IMR-90 (cell line): ENCODE results near the gene AMPD3.

Experiments
- CTCF ChIP-seq: conservative IDR thresholded peaks from 2 replicates; pipeline ENCODE4 v1.5.1; 2012; ENCODE audit warnings: mild to moderate bottlenecking, low read depth, low read length, improper control_type of control experiment
- ELK1 ChIP-seq: fragments of 150-350 bp; IDR thresholded peaks from 2 replicates; pipeline ENCODE4 v1.6.1; 2016; ENCODE audit warnings: low read depth, mild to moderate bottlenecking, low read length, moderate library complexity, borderline replicate concordance
- MXI1 ChIP-seq: IDR thresholded peaks from 2 replicates; pipeline ENCODE4 v1.6.1; 2012; ENCODE audit warnings: low read depth, mild to moderate bottlenecking, low read length, moderate library complexity, borderline replicate concordance
- POLR2A ChIP-seq: IDR thresholded peaks from 2 replicates; pipeline ENCODE4 v1.6.1; 2012; ENCODE audit warnings: mild to moderate bottlenecking, low read depth, low read length
- RCOR1 ChIP-seq: IDR thresholded peaks from 2 replicates; pipeline ENCODE4 v1.6.1; 2012; ENCODE audit warnings: mild to moderate bottlenecking, low read length, improper control_type of control experiment; ENCODE audit not compliant: insufficient replicate concordance
- RFX5 ChIP-seq: IDR thresholded peaks from 2 replicates; pipeline ENCODE4 v1.8.0; 2012; ENCODE audit warnings: low read depth, mild to moderate bottlenecking, low read length, moderate library complexity
- SMC3 ChIP-seq: fragments of 150-350 bp; IDR thresholded peaks from 2 replicates; pipeline ENCODE4 v1.6.1; 2016; ENCODE audit warnings: low read depth, mild to moderate bottlenecking, antibody characterized with exemption, low read length, moderate library complexity
- USF2 ChIP-seq: fragments of 150-350 bp; IDR thresholded peaks from 2 replicates; pipeline ENCODE4 v1.6.1; 2017; ENCODE audit warnings: mild to moderate bottlenecking, antibody characterized with exemption, low read length, low read depth

GRCh38 chr11:10415817-10416392 lies 39.2 kb upstream of the AMPD3 start:
- no peak for TF ChIP-seq POLR2A
- TF ChIP-seq CTCF: no peak
- no peak for TF ChIP-seq USF2
- TF ChIP-seq SMC3: no peak
- TF ChIP-seq MXI1: no peak
- no peak for TF ChIP-seq ELK1
- no peak for TF ChIP-seq RCOR1
- TF ChIP-seq RFX5: no peak
